Smooth muscle cell (in vitro differentiated cells): Measurements from ENCODE around the gene ZFPM1. TPM values are rescaled to one million over a fixed set of nuclear protein-coding genes. Genes with fewer than 3 reads are reported as not detected.
"Not testable (repeated sequence)": the region's sequence is repeated elsewhere in the genome, so short reads cannot be mapped to it uniquely, and the experiment has no call there.

Experiments
- DNase-seq: peaks from one replicate; lab custom pipeline; 2025; ENCODE audit not compliant: unreplicated experiment; lab: John Stamatoyannopoulos, UW
- H2AFZ ChIP-seq: fragments of 200-600 bp; sonication (generic); 2 replicates; pipeline ENCODE4 v1.6.0; 2016; ENCODE audit warnings: antibody characterized with exemption, low read depth, mild to moderate bottlenecking
- H3F3A ChIP-seq: fragments of 200-600 bp; sonication (generic); 2 replicates; pipeline ENCODE4 v1.6.0; 2017; ENCODE audit warnings: antibody characterized with exemption, low read depth
- H3K27ac ChIP-seq: fragments of 200-600 bp; sonication (generic); 2 replicates; pipeline ENCODE4 v1.5.1; 2016; ENCODE audit warnings: low read depth, mild to moderate bottlenecking
- H3K27me3 ChIP-seq: fragments of 200-600 bp; sonication (generic); 2 replicates; pipeline ENCODE4 v1.6.1; 2016; ENCODE audit warnings: low read depth, mild to moderate bottlenecking
- H3K36me3 ChIP-seq: fragments of 200-600 bp; sonication (generic); 2 replicates; pipeline ENCODE4 v1.5.1; 2016; ENCODE audit warnings: low read depth
- H3K4me1 ChIP-seq: fragments of 200-600 bp; sonication (generic); 2 replicates; pipeline ENCODE4 v1.5.1; 2016; ENCODE audit warnings: low read depth
- H3K4me2 ChIP-seq: fragments of 200-600 bp; sonication (generic); 2 replicates; pipeline ENCODE4 v1.6.0; 2016; ENCODE audit warnings: mild to moderate bottlenecking
- H3K4me3 ChIP-seq: fragments of 200-600 bp; sonication (generic); 2 replicates; pipeline ENCODE4 v1.5.1; 2016; ENCODE audit warnings: mild to moderate bottlenecking
- H3K79me2 ChIP-seq: fragments of 200-600 bp; sonication (generic); 2 replicates; pipeline ENCODE4 v1.6.0; 2016; ENCODE audit warnings: low read depth, mild to moderate bottlenecking
- H3K9ac ChIP-seq: fragments of 200-600 bp; sonication (generic); 2 replicates; pipeline ENCODE4 v1.6.0; 2016; ENCODE audit warnings: low read depth
- H3K9me3 ChIP-seq: fragments of 200-600 bp; sonication (generic); replicated peaks from 2 replicates; pipeline ENCODE4 v1.5.1; 2016; ENCODE audit warnings: low read depth
- H4K20me1 ChIP-seq: fragments of 200-600 bp; sonication (generic); 2 replicates; pipeline ENCODE4 v1.6.0; 2016; ENCODE audit warnings: low read depth
- CTCF ChIP-seq: fragments of 200-600 bp; sonication (generic); IDR thresholded peaks from 2 replicates; pipeline ENCODE4 v1.5.1; 2017; ENCODE audit warnings: borderline replicate concordance, mild to moderate bottlenecking, antibody characterized with exemption; ENCODE audit not compliant: insufficient read depth, poor library complexity, severe bottlenecking
- WGBS: methylation state at CpG from one replicate; pipeline ENCODE4 v1.1.7; 2016; ENCODE audit warnings: low lambda C conversion rate; 5-methylcytosine and 5-hydroxymethylcytosine counted together
- polyA plus RNA-seq: library from polyadenylated mRNA; unstranded; fragments of >200 nt; fragmentation: Nextera tagmentation; extraction: Ambion mirVana; gene quantifications from 2 replicates; pipeline ENCODE4 v1.2.1, GENCODE V29; 2016
- total RNA-seq: library from RNA; depleted of rRNA; stranded (reverse); fragments of >200 nt; gene quantifications from 2 replicates; pipeline ENCODE4 v1.2.3, GENCODE V29; 2014

Gene ZFPM1
- total and polyA plus RNA-seq, 2 experiments from 2014 or later = 0.99 to 4.9 TPM

- H3K79me2 ChIP-seq = peaks cover 5% of the 10 kb centered on the region
- 83% methylated on average over 18 of the region's 22 CpGs for WGBS
- H3K27me3 ChIP-seq = no peaks in the 10 kb centered on the region
- no peaks in the 10 kb centered on the region for H3K9me3 ChIP-seq
- no peak overlapping the region for H3K4me3 ChIP-seq
- no peak overlapping the region for H2AFZ ChIP-seq
- peaks cover 99% of the 10 kb centered on the region for H4K20me1 ChIP-seq
- no peak overlapping the region for H3K4me2 ChIP-seq
- no peak overlapping the region for H3K27ac ChIP-seq
- no peak for TF ChIP-seq CTCF
- H3K4me1 ChIP-seq = no peaks in the 10 kb centered on the region
- H3F3A ChIP-seq = no peaks in the 10 kb centered on the region
- no peak overlapping the region for H3K9ac ChIP-seq
- no peaks in the 10 kb centered on the region for H3K36me3 ChIP-seq
- no peak for DNase-seq
These were observed 29.7 kb downstream of the ZFPM1 start for GRCh38 chr16:88482630-88483391.

GRCh38 chr16:88483392-88483641 lies 30.2 kb downstream of the ZFPM1 start:
- WGBS = 93% methylated on average over 6 of the region's 8 CpGs
- no peaks in the 10 kb centered on the region for H3K27me3 ChIP-seq
- H3K4me2 ChIP-seq = no peak overlapping the region
- no peak for TF ChIP-seq CTCF
- peaks cover 5% of the 10 kb centered on the region for H3K79me2 ChIP-seq
- H3K9me3 ChIP-seq = no peaks in the 10 kb centered on the region
- peaks cover 99% of the 10 kb centered on the region for H4K20me1 ChIP-seq
- H3K4me1 ChIP-seq = no peaks in the 10 kb centered on the region
- no peak for DNase-seq
- no peak overlapping the region for H3K27ac ChIP-seq
- H3K4me3 ChIP-seq = no peak overlapping the region
- no peak overlapping the region for H3K9ac ChIP-seq
- H3F3A ChIP-seq = no peaks in the 10 kb centered on the region
- H2AFZ ChIP-seq = no peak overlapping the region
- no peaks in the 10 kb centered on the region for H3K36me3 ChIP-seq

- Histone ChIP-seq H3K4me1 (no peaks in the 10 kb centered on the region), H3K27me3 (no peaks in the 10 kb centered on the region), H3K79me2 (peaks cover 5% of the 10 kb centered on the region), H3K9ac (no peak overlapping the region), H3K36me3 (no peaks in the 10 kb centered on the region), H3K4me2 (no peak overlapping the region), H2AFZ (no peak overlapping the region), H3K27ac (no peak overlapping the region), H3K4me3 (no peak overlapping the region), H4K20me1 (peaks cover 95% of the 10 kb centered on the region), H3K9me3 (no peaks in the 10 kb centered on the region), H3F3A (no peaks in the 10 kb centered on the region)
- no peak for TF ChIP-seq CTCF
- 95% methylated on average over 36 of the region's 36 CpGs for WGBS
- no peak for DNase-seq
These were observed 31.7 kb downstream of the ZFPM1 start for GRCh38 chr16:88484505-88485365.

- not testable (repeated sequence) for H3K79me2 ChIP-seq, H2AFZ ChIP-seq, H3K4me2 ChIP-seq, DNase-seq, H3K4me3 ChIP-seq, H3F3A ChIP-seq, H3K36me3 ChIP-seq, H3K4me1 ChIP-seq, H3K9me3 ChIP-seq, H3K9ac ChIP-seq, H3K27me3 ChIP-seq, H3K27ac ChIP-seq
- 95% methylated on average over 8 of the region's 8 CpGs for WGBS
- peaks cover 89% of the 10 kb centered on the region for H4K20me1 ChIP-seq
These were observed 32.3 kb downstream of the ZFPM1 start for GRCh38 chr16:88485366-88485741.
